Measurements from ENCODE around the gene SLC8A1. TPM values are rescaled to one million over a fixed set of nuclear protein-coding genes. Genes with fewer than 3 reads are reported as not detected.

Gene SLC8A1
- total RNA-seq, 1 experiment from 2014 or later = 11.1 TPM

DNA sequence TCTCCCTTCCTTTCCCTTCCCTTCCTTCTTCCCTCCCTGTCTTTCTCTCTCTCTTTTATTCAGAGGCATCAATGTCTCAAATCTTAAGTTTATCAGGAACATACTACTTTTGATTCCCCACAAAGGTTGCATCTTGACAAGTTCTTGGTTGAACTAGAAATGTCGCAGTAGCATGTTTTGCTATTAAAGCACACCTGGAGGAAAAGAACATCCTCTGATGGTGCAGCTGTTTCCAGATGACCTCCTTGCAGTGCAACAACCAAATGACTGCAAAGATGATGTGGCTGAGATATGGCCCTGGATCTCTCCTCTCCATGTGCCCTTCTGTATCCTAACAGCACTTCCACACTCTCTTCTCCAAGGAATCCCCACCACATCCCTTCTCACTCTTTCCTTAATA is 127.2 kb downstream of the SLC8A1 start:
- Histone ChIP-seq H3K9me3 (no peaks in the 10 kb centered on the region), H3K4me3 (no peak overlapping the region), H3K36me3 (no peaks in the 10 kb centered on the region)

GRCh38 chr2:40321822-40322221 is 130.1 kb downstream of the SLC8A1 start:
- DNase-seq = no peak
- no peaks in the 10 kb centered on the region for H3K27me3 ChIP-seq
- no peak overlapping the region for H3K4me3 ChIP-seq
- H3K9me3 ChIP-seq = no peaks in the 10 kb centered on the region
- H3K36me3 ChIP-seq = no peaks in the 10 kb centered on the region

More for the DNA sequence above, 127.2 kb downstream of the SLC8A1 start:
- H3K27me3 ChIP-seq = no peaks in the 10 kb centered on the region
- no peak for DNase-seq

DNA sequence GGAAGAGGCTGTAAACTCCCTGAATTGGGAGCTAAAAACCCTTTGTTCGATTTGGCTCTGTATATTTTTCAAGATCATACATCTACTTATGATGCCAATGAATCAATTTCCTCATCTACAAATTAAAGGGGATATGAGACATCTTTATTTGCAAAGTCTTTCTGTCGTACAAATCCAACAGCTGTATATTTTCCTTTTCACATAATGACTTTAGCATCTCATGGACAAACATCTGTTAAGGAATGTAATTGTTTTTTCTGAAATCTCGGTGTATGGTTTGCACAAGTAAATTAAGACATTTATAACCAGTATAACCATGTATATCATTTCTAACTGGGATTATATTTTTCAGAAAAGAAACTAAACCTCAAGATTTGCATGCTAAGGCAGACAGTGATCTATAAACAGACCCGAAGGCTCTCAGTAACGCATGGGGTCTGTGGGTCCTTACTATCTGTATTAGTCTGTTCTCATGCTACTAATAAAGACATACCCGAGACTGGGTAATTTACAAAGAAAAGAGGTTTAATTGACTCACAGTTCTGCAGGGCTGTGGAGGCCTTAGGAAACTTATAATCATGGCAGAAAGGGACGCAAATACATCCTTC is 130.8 kb downstream of the SLC8A1 start:
- Histone ChIP-seq H3K27me3 (no peaks in the 10 kb centered on the region), H3K9me3 (no peaks in the 10 kb centered on the region), H3K36me3 (no peaks in the 10 kb centered on the region), H3K4me3 (no peak overlapping the region)
- no peak for DNase-seq

- H3K9me3 ChIP-seq = peaks cover 2% of the 10 kb centered on the region; the same call in 1 of the 2 replicates
- H3K4me3 ChIP-seq = no peak overlapping the region
- DNase-seq = no peak
- H3K36me3 ChIP-seq = no peaks in the 10 kb centered on the region
- H3K27me3 ChIP-seq = no peaks in the 10 kb centered on the region
These were observed 133.0 kb downstream of the SLC8A1 start for GRCh38 chr2:40318921-40319320.

GRCh38 chr2:40317761-40318160 is 134.1 kb downstream of the SLC8A1 start:
- peaks cover 2% of the 10 kb centered on the region; the same call in 1 of the 2 replicates for H3K9me3 ChIP-seq
- H3K36me3 ChIP-seq = no peaks in the 10 kb centered on the region
- DNase-seq = no peak
- no peak overlapping the region for H3K4me3 ChIP-seq
- H3K27me3 ChIP-seq = no peaks in the 10 kb centered on the region

- H3K9me3 ChIP-seq = peaks cover 2% of the 10 kb centered on the region; the same call in 1 of the 2 replicates
- no peak for DNase-seq
- H3K4me3 ChIP-seq = no peak overlapping the region
- H3K27me3 ChIP-seq = no peaks in the 10 kb centered on the region
- H3K36me3 ChIP-seq = no peaks in the 10 kb centered on the region
These were observed 134.8 kb downstream of the SLC8A1 start for GRCh38 chr2:40317046-40317445.

DNA sequence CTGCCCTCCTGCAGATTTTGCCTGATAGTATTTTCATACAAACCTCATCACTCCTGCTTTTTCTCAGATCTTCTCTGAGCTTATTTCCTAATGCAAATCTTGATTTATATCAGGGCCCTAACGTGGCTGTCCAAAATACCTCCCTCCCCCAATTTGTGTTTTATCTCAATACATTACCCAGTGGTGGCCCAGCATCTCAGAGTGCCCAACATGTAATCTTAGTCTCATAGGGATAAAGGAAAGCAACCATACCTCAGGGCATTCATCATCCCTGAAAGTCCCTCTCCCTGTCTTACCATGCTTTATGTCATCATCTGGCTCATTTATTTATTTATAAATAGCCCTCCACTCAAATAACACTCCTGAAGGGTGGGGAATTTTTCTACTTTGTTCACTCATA is 135.3 kb downstream of the SLC8A1 start:
- no peak for DNase-seq
- peaks cover 2% of the 10 kb centered on the region; the same call in 1 of the 2 replicates for H3K9me3 ChIP-seq

DNA sequence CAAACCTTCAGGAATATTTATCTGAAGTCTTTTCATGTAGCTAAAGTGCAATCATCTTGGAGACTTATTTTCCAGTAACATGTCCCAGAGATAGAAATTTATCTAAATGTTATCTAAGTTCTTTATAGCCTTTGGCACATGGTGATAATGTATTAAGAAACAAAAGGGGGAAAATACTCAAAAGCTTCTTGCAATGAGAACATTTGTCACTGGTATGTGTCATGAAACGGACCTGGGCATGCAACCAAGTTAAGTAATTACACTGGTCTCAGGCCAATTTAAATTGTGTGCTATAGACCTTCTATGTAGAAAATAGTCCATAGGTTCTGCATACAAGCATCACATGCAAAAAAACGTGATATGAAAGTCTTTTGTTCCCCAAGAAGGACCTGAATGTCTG is 136.2 kb downstream of the SLC8A1 start:
- H3K4me3 ChIP-seq = no peak overlapping the region
- H3K36me3 ChIP-seq = no peaks in the 10 kb centered on the region
- no peaks in the 10 kb centered on the region for H3K27me3 ChIP-seq
- DNase-seq = peak; percentile 49
- peaks cover 2% of the 10 kb centered on the region; the same call in 1 of the 2 replicates for H3K9me3 ChIP-seq

More for the DNA sequence above, 135.3 kb downstream of the SLC8A1 start:
- Histone ChIP-seq H3K36me3 (no peaks in the 10 kb centered on the region), H3K27me3 (no peaks in the 10 kb centered on the region), H3K4me3 (no peak overlapping the region)

DNA sequence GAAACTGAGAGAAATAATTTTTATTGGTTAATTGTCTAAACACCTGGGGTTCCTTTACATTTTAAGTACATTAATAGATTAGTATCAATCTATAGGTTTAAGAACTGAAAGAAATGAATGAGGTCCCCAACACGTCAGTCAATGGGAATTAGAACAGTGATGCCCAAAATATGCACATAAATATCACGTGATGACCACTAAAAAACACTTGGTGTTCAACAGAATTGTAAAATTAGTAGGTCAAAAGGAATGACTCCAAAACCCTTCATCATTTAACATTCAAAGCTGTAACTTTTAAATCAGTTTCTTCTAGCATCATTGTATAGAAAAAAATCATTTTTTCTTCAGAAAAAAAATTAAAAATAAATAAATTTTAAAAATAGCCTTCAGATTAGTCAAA is 140.9 kb downstream of the SLC8A1 start:
- H3K9me3 ChIP-seq = peaks cover 2% of the 10 kb centered on the region; the same call in 1 of the 2 replicates
- no peaks in the 10 kb centered on the region for H3K27me3 ChIP-seq
- DNase-seq = no peak
- no peak overlapping the region for H3K4me3 ChIP-seq
- no peaks in the 10 kb centered on the region for H3K36me3 ChIP-seq

DNA sequence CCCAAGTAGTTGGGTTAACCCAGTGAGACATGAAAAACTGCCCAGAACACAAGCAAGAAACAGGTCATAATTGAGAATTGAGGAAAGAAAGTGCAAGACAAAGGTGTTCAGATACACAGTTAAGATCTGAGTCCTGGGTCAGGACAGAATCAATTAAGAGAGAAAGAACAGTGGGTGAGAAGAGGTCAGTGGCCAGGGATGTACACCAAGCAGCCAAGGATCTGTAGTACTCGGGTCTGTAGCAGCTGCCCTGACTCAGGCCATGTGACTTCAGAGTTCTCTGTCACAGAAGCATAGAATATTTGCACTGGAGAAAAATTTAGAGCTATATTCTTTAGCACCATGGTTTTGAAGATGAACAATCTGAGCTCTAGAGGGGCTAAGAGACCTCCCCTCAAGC is 141.6 kb downstream of the SLC8A1 start:
- Histone ChIP-seq H3K27me3 (no peaks in the 10 kb centered on the region), H3K36me3 (no peaks in the 10 kb centered on the region), H3K4me3 (no peak overlapping the region), H3K9me3 (peaks cover 2% of the 10 kb centered on the region; the same call in 1 of the 2 replicates)
- DNase-seq = no peak

DNA sequence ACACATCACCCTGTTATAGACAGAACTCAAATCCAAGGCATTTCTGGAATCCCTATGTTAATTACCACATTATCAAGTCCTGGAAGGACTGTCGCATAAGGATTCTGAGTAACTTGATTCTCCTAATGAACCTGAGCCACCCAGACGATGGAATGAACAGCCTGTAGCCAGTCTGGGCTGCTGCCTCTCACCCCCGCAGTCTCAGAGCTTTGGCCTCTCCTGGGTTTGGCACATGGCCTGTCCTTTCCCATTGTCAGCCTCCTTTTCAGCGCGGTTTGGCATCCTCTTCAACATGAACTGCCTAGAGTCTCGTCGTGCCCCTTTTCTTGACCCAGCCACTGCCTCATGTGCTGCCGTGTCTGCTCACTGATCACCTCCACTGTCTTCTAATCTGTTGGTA is 147.6 kb downstream of the SLC8A1 start:
- no peaks in the 10 kb centered on the region for H3K9me3 ChIP-seq
- no peaks in the 10 kb centered on the region for H3K36me3 ChIP-seq
- no peak overlapping the region for H3K4me3 ChIP-seq
- no peaks in the 10 kb centered on the region for H3K27me3 ChIP-seq
- DNase-seq = peak; percentile 13

- Histone ChIP-seq H3K36me3 (no peaks in the 10 kb centered on the region), H3K27me3 (no peaks in the 10 kb centered on the region), H3K4me3 (no peak overlapping the region), H3K9me3 (no peaks in the 10 kb centered on the region)
- no peak for DNase-seq
These were observed 148.1 kb downstream of the SLC8A1 start for GRCh38 chr2:40303746-40304145.

DNA sequence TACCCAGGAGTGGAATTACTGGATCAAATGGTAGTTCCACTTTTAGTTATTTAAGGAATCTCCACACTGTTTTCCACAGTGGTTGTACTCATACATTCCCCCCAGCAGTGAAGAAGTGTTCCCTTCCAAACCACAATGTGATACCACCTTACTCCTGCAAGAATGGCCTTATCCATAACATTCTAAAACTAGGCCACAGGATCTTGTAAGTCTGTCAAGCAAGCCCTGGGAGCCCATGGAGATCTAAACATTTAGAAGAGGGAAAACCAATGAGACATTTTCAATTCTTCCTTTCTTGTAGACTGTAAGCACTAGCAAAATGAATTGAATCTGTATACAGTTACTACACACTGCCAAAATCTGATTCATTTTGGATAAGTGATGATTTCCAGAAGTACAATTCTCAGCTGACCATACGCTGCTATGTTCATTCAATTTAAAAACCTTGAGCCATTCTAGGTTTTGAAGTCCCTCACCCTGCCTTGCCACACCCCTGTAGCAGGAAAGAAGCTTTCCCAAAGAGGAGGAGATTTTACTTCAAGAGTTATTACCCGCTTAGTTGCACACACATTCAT is 149.1 kb downstream of the SLC8A1 start:
- Histone ChIP-seq H3K27me3 (no peaks in the 10 kb centered on the region), H3K4me3 (no peak overlapping the region), H3K9me3 (no peaks in the 10 kb centered on the region), H3K36me3 (no peaks in the 10 kb centered on the region)
- DNase-seq = no peak

- Histone ChIP-seq H3K36me3 (no peaks in the 10 kb centered on the region), H3K4me3 (no peak overlapping the region), H3K9me3 (no peaks in the 10 kb centered on the region), H3K27me3 (no peaks in the 10 kb centered on the region)
- no peak for DNase-seq
These were observed 151.5 kb downstream of the SLC8A1 start for GRCh38 chr2:40300391-40300790.

GRCh38 chr2:40299781-40300180 is 152.1 kb downstream of the SLC8A1 start:
- Histone ChIP-seq H3K4me3 (no peak overlapping the region), H3K9me3 (no peaks in the 10 kb centered on the region), H3K27me3 (no peaks in the 10 kb centered on the region), H3K36me3 (no peaks in the 10 kb centered on the region)
- no peak for DNase-seq

DNA sequence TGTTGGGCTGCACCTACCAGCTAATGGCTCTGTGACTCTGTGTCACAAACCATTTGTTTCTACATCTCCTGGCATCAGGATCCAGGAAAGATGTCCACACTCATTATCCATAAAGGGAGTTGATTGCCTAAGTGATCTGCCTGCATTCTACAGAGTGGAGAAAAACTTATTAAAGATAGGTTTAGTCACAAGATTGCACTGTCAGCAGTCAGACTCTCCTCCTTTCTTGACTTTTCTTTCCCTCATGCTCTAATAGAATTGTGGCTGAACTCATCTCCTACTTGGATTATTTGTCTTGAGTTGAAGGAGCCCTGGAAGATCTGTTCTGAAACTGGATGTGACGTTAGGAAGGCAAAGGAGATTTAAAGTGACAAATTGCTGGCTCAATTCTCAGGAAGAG is 152.7 kb downstream of the SLC8A1 start:
- no peak for DNase-seq
- no peaks in the 10 kb centered on the region for H3K9me3 ChIP-seq
- H3K4me3 ChIP-seq = no peak overlapping the region
- H3K36me3 ChIP-seq = no peaks in the 10 kb centered on the region
- no peaks in the 10 kb centered on the region for H3K27me3 ChIP-seq

DNA sequence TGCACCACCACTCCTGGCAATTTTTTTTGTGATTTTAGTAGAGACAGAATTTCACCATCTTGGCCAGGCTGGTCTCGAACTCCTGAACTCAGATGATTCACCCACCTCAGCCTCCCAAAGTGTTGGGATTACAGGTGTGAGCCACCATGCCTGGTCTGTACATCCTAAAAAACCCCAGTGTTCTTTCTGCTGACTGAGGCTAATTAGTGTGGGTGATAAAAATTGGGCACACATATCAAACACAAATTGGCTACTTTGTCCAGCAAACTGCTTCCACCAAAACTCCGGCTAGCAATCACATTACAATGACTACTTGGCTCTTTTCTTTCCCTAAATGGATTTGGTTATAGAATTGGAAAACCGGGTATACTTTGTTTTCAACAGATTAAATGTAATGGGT is 153.9 kb downstream of the SLC8A1 start:
- Histone ChIP-seq H3K9me3 (no peaks in the 10 kb centered on the region), H3K36me3 (no peaks in the 10 kb centered on the region), H3K27me3 (no peaks in the 10 kb centered on the region), H3K4me3 (no peak overlapping the region)
- DNase-seq = no peak

- no peaks in the 10 kb centered on the region for H3K9me3 ChIP-seq
- H3K4me3 ChIP-seq = no peak overlapping the region
- no peaks in the 10 kb centered on the region for H3K36me3 ChIP-seq
- H3K27me3 ChIP-seq = no peaks in the 10 kb centered on the region
- DNase-seq = no peak
These were observed 159.6 kb downstream of the SLC8A1 start for GRCh38 chr2:40292291-40292690.
